Liver (tissue), 3 donors: ENCODE measurements around the gene MBP.

Experiments
- ATF3 ChIP-seq: IDR thresholded peaks from 2 replicates; pipeline ENCODE4 v1.6.1; 2016; ENCODE audit warnings: antibody characterized with exemption
- CTCF ChIP-seq: fragments of 150-350 bp; IDR thresholded peaks from 2 replicates; pipeline ENCODE4 v1.5.1; 2017; ENCODE audit warnings: improper control_type of control experiment, low read depth, low read length; ENCODE audit not compliant: missing input control
- EGR1 ChIP-seq, 2 donors: IDR thresholded peaks; 2 replicates each; pipeline ENCODE4 v1.6.1; 2016 to 2018; ENCODE audit warnings: antibody characterized with exemption in 2 of 2, low read depth in 2 of 2
- HNF4G ChIP-seq: IDR thresholded peaks from 2 replicates; pipeline ENCODE4 v1.6.1; 2016; ENCODE audit warnings: antibody characterized with exemption
- JUND ChIP-seq, 2 donors: IDR thresholded peaks; 2 replicates each; pipeline ENCODE4 v1.6.1; 2016; ENCODE audit warnings: antibody characterized with exemption in 2 of 2
- MAX ChIP-seq: IDR thresholded peaks from 2 replicates; pipeline ENCODE4 v1.6.1; 2016; ENCODE audit warnings: antibody characterized with exemption
- RAD21 ChIP-seq, 2 donors: IDR thresholded peaks; 2 replicates each; pipeline ENCODE4 v1.6.1; 2016; ENCODE audit warnings: antibody characterized with exemption in 2 of 2, mild to moderate bottlenecking in 2 of 2
- REST ChIP-seq: IDR thresholded peaks from 2 replicates; pipeline ENCODE4 v1.6.1; 2016; ENCODE audit warnings: antibody characterized with exemption, mild to moderate bottlenecking
- SP1 ChIP-seq: IDR thresholded peaks from 2 replicates; pipeline ENCODE4 v1.6.1; 2018; ENCODE audit warnings: antibody characterized with exemption, mild to moderate bottlenecking
- TAF1 ChIP-seq: conservative IDR thresholded peaks from 2 replicates; pipeline ENCODE4 v1.6.1; 2016; ENCODE audit warnings: antibody characterized with exemption, mild to moderate bottlenecking
- YY1 ChIP-seq: IDR thresholded peaks from 2 replicates; pipeline ENCODE4 v1.6.1; 2016; ENCODE audit warnings: antibody characterized with exemption, mild to moderate bottlenecking
- ZBTB33 ChIP-seq: IDR thresholded peaks from 2 replicates; pipeline ENCODE4 v1.6.1; 2016; ENCODE audit warnings: antibody characterized with exemption
- donor health status: healthy.
- donor health status: healthy.

GRCh38 chr18:77024476-77024875 is 108.1 kb downstream of the MBP start:
- no peak for TF ChIP-seq CTCF
- TF ChIP-seq SP1 = no peak
- no peak for TF ChIP-seq MAX
- no peak for TF ChIP-seq YY1
- TF ChIP-seq TAF1 = no peak
- TF ChIP-seq ZBTB33 = no peak
- no peak for TF ChIP-seq HNF4G
- TF ChIP-seq JUND (IDR thresholded peaks at IDR 0.05) = no peak
- no peak for TF ChIP-seq RAD21 (IDR thresholded peaks at IDR 0.05)
- TF ChIP-seq REST = no peak
- TF ChIP-seq EGR1 (IDR thresholded peaks at IDR 0.05; ENCODE audit: low read depth in 2 of 2) = no peak
- no peak for TF ChIP-seq ATF3
